Suprapubic skin (tissue), 4 donors: ENCODE data around the gene APLP2. TPM values are rescaled to one million over a fixed set of nuclear protein-coding genes. Genes with fewer than 3 reads are reported as not detected.

Experiments used
- DNase-seq, 2 donors: peaks; one replicate each; pipeline ENCODE4 v3.0.0-alpha.2; 2019; ENCODE audit warnings: low spot score in 2 of 2
- H3K27ac ChIP-seq: fragments of 200-600 bp; sonication (generic); one replicate; pipeline ENCODE4 v1.5.1; 2019
- H3K27me3 ChIP-seq: fragments of 200-600 bp; sonication (generic); one replicate; pipeline ENCODE4 v1.5.1; 2019
- H3K36me3 ChIP-seq: fragments of 200-600 bp; sonication (generic); one replicate; pipeline ENCODE4 v1.5.1; 2019
- H3K4me1 ChIP-seq: fragments of 200-600 bp; sonication (generic); one replicate; pipeline ENCODE4 v1.5.1; 2019
- H3K4me3 ChIP-seq: fragments of 200-600 bp; sonication (generic); one replicate; pipeline ENCODE4 v1.5.1; 2019; ENCODE audit warnings: mild to moderate bottlenecking
- H3K9me3 ChIP-seq: fragments of 200-600 bp; sonication (generic); one replicate; pipeline ENCODE4 v1.5.1; 2019
- EP300 ChIP-seq: sonication (generic); formaldehyde crosslinking; IDR thresholded peaks from one replicate; pipeline ENCODE4 v1.6.1; 2017; ENCODE audit warnings: antibody characterized with exemption
- POLR2A ChIP-seq, 2 donors: fragments of 450-650 bp; IDR thresholded peaks; one replicate each; pipeline ENCODE4 v1.6.1; 2017; ENCODE audit warnings: antibody characterized with exemption in 2 of 2, mild to moderate bottlenecking in 2 of 2, moderate library complexity in 2 of 2
- POLR2AphosphoS5 ChIP-seq, 3 donors: sonication (generic); formaldehyde crosslinking; IDR thresholded peaks; one replicate each; pipeline ENCODE4 v1.6.1; 2017; ENCODE audit warnings: antibody characterized with exemption in 3 of 3
- WGBS: methylation state at CpG from one replicate; pipeline ENCODE4 v1.1.5; 2018; 5-methylcytosine and 5-hydroxymethylcytosine counted together
- total RNA-seq, 4 donors: library from RNA; depleted of rRNA; stranded (reverse); fragments of >200 nt; gene quantifications; one replicate each; pipeline ENCODE4 v1.1.0, GENCODE V29; 2016
- TF ChIP-seq, protein P1 (sequence below), 2 donors: fragments of 200-600 bp in 1 of 2; fragments of 450-650 bp in 1 of 2; sonication (generic) in 1 of 2; IDR thresholded peaks; one replicate each; pipeline ENCODE4 v1.5.1; 2016 to 2019; ENCODE audit warnings: antibody characterized with exemption in 2 of 2, mild to moderate bottlenecking in 1 of 2, moderate library complexity in 1 of 2

APLP2 gene
- total RNA-seq, 4 donors from 2014 or later: 150 to 237 (median 174) TPM

- peaks cover 26% of the 10 kb centered on the region for H3K36me3 ChIP-seq
Observed at GRCh38 chr11:130118165-130118564, 48.5 kb downstream of the APLP2 start.

DNA sequence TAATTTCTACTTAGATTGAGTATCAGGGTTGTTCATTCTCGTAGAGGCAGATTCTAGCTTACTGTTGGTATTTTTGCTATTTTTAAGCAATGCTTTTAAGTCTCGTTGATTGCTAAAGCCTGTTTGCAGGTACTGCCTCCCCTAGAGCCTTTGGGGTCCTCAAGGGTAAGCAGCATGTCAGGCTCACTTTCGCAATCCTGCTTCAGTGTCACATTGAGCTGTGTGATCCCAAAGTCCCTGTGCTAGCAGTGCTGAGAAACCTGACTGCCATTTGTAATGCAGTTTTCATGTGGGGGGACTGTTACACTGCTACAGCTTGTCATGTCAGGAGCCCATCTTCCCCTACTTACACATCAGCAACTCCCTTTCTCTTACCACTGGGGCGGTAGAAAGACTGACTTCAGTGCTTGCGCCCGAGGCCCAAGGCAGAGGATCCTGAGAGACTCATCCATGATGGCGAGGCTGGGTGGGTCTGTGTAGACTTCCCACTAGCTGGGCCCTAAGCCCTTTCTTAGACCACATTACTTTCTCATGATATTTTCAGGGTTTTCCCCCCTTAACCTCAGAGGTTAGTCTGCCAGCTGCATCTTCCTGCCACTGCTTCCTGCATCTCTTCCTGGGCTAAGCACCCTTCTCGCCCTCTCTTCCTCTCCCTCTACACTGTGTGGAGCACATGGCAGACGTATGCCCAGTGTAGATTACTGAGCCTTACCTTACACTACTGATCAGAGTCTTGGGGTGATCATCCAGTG is 49.1 kb downstream of the APLP2 start:
- Histone ChIP-seq H3K27me3 (no peaks in the 10 kb centered on the region), H3K27ac (no peak overlapping the region), H3K9me3 (no peaks in the 10 kb centered on the region), H3K4me1 (peaks cover 4% of the 10 kb centered on the region), H3K4me3 (no peak overlapping the region), H3K36me3 (peaks cover 27% of the 10 kb centered on the region)
- TF ChIP-seq, protein P1, sequence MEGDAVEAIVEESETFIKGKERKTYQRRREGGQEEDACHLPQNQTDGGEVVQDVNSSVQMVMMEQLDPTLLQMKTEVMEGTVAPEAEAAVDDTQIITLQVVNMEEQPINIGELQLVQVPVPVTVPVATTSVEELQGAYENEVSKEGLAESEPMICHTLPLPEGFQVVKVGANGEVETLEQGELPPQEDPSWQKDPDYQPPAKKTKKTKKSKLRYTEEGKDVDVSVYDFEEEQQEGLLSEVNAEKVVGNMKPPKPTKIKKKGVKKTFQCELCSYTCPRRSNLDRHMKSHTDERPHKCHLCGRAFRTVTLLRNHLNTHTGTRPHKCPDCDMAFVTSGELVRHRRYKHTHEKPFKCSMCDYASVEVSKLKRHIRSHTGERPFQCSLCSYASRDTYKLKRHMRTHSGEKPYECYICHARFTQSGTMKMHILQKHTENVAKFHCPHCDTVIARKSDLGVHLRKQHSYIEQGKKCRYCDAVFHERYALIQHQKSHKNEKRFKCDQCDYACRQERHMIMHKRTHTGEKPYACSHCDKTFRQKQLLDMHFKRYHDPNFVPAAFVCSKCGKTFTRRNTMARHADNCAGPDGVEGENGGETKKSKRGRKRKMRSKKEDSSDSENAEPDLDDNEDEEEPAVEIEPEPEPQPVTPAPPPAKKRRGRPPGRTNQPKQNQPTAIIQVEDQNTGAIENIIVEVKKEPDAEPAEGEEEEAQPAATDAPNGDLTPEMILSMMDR (IDR thresholded peaks at IDR 0.05): no peak
- TF ChIP-seq EP300 (no peak), POLR2AphosphoS5 (IDR thresholded peaks at IDR 0.05) (no peak)
- 89% methylated on average over 9 of the region's 9 CpGs for WGBS
- no peak for DNase-seq

More at GRCh38 chr11:130118165-130118564, 48.5 kb downstream of the APLP2 start:
- DNase-seq: no peak
- no peaks in the 10 kb centered on the region for H3K27me3 ChIP-seq
- H3K4me1 ChIP-seq: no peaks in the 10 kb centered on the region
- WGBS: 84% methylated on average over 2 of the region's 2 CpGs
- TF ChIP-seq, protein P1 (IDR thresholded peaks at IDR 0.05): no peak
- TF ChIP-seq POLR2AphosphoS5 (IDR thresholded peaks at IDR 0.05) (no peak), EP300 (no peak), POLR2A (IDR thresholded peaks at IDR 0.05) (no peak)
- no peak overlapping the region for H3K4me3 ChIP-seq
- no peak overlapping the region for H3K27ac ChIP-seq
- H3K9me3 ChIP-seq: no peaks in the 10 kb centered on the region

DNA sequence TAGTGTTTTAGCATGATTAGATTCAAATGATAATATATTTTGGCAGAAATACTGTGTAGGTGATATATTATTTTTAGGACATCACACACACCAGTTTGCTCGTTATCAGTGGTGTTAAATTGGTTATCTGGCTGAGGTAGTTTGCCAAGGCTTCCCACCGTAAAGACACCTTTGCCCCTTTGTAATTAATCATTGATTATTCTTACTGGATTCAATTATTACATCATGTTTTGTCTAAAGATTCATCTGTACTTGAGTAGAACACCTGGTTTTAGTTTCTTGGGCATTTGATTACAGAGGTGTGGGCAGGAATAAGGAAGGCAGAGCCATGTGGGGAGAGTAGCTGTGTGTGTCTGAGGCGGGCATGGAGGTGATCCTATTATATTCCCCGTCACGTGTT is 50.4 kb downstream of the APLP2 start:
- TF ChIP-seq POLR2AphosphoS5 (IDR thresholded peaks at IDR 0.05) (no peak), EP300 (no peak), POLR2A (IDR thresholded peaks at IDR 0.05) (no peak)
- TF ChIP-seq, protein P1 (IDR thresholded peaks at IDR 0.05): no peak
- peaks cover 27% of the 10 kb centered on the region for H3K36me3 ChIP-seq
- no peak overlapping the region for H3K27ac ChIP-seq
- no peaks in the 10 kb centered on the region for H3K27me3 ChIP-seq
- no peak for DNase-seq
- H3K9me3 ChIP-seq: no peaks in the 10 kb centered on the region
- H3K4me1 ChIP-seq: peaks cover 16% of the 10 kb centered on the region
- 93% methylated on average over 5 of the region's 5 CpGs for WGBS
- no peak overlapping the region for H3K4me3 ChIP-seq

- Histone ChIP-seq H3K36me3 (peaks cover 27% of the 10 kb centered on the region), H3K9me3 (no peaks in the 10 kb centered on the region), H3K27me3 (no peaks in the 10 kb centered on the region), H3K4me1 (peaks cover 16% of the 10 kb centered on the region), H3K4me3 (no peak overlapping the region), H3K27ac (peak overlapping the region; percentile 9)
- TF ChIP-seq POLR2AphosphoS5 (IDR thresholded peaks at IDR 0.05): no peak
- no peak for TF ChIP-seq POLR2A (IDR thresholded peaks at IDR 0.05)
- TF ChIP-seq, protein P1 (IDR thresholded peaks at IDR 0.05): no peak
- no peak for TF ChIP-seq EP300
- 69% methylated on average over 5 of the region's 5 CpGs for WGBS
- no peak for DNase-seq
Observed at GRCh38 chr11:130121445-130121978, 51.8 kb downstream of the APLP2 start.

DNA sequence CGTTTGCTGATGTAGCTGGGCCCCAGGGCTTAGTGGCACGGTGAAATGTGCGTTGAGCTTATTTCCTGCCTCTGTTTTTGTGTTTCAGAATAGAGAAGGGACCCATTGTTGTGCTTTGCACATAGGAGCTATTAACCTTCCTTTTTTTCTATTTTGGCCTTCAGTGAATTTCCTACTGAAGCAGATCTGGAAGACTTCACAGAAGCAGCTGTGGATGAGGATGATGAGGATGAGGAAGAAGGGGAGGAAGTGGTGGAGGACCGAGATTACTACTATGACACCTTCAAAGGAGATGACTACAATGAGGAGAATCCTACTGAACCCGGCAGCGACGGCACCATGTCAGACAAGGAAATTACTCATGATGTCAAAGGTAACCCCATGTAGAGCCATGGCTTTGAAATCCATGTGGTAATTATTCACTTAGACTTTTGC is 52.5 kb downstream of the APLP2 start:
- TF ChIP-seq POLR2AphosphoS5 (IDR thresholded peaks at IDR 0.05) (no peak), POLR2A (IDR thresholded peaks at IDR 0.05) (no peak), EP300 (no peak)
- TF ChIP-seq, protein P1 (IDR thresholded peaks at IDR 0.05): no peak
- Histone ChIP-seq H3K27ac (no peak overlapping the region), H3K4me1 (peaks cover 16% of the 10 kb centered on the region), H3K27me3 (no peaks in the 10 kb centered on the region), H3K4me3 (no peak overlapping the region), H3K36me3 (peaks cover 28% of the 10 kb centered on the region), H3K9me3 (no peaks in the 10 kb centered on the region)
- WGBS: 78% methylated on average over 7 of the region's 7 CpGs
- DNase-seq: no peak
